AG08395 (cell line): ENCODE measurements around the gene JAGN1.
"Not testable (repeated sequence)": the region's sequence is repeated elsewhere in the genome, so short reads cannot be mapped to it uniquely, and the experiment has no call there.

Source experiments
- DNase-seq: peaks from one replicate; pipeline ENCODE4 v3.0.0; 2012; ENCODE audit warnings: mixed read lengths, low spot score

Gene JAGN1

GRCh38 chr3:9867106-9867505 lies 23.3 kb upstream of the JAGN1 start:
- DNase-seq: no peak

GRCh38 chr3:9869955-9870354 lies 20.5 kb upstream of the JAGN1 start:
- no peak for DNase-seq

GRCh38 chr3:9870978-9871377 lies 19.4 kb upstream of the JAGN1 start:
- DNase-seq: peak; percentile 24

GRCh38 chr3:9872067-9872466 lies 18.3 kb upstream of the JAGN1 start:
- DNase-seq: not testable (repeated sequence)

- DNase-seq: no peak
These were observed 15.0 kb upstream of the JAGN1 start for GRCh38 chr3:9875448-9875847.

GRCh38 chr3:9876255-9876654 lies 14.2 kb upstream of the JAGN1 start:
- DNase-seq: not testable (repeated sequence)

GRCh38 chr3:9876991-9877390 lies 13.4 kb upstream of the JAGN1 start:
- DNase-seq: no peak

GRCh38 chr3:9878700-9879099 lies 11.7 kb upstream of the JAGN1 start:
- no peak for DNase-seq

GRCh38 chr3:9879830-9880549 lies 10.4 kb upstream of the JAGN1 start, which contains the start of gene CIDEC:
Gene CIDEC (minus strand): TSS chr3:9880253. CDS start chr3:9878486, 1,767 bp downstream.
- no peak for DNase-seq

- DNase-seq: no peak
These were observed 9.0 kb upstream of the JAGN1 start for GRCh38 chr3:9881441-9881840.

GRCh38 chr3:9883706-9884554 lies 6.5 kb upstream of the JAGN1 start:
- DNase-seq: peak; percentile 44

- DNase-seq: peak; percentile 85
These were observed 5.8 kb upstream of the JAGN1 start for GRCh38 chr3:9884555-9885165.

- no peak for DNase-seq
These were observed 4.1 kb upstream of the JAGN1 start for GRCh38 chr3:9886328-9886727.

- no peak for DNase-seq
These were observed 2.9 kb upstream of the JAGN1 start for GRCh38 chr3:9887480-9887879.

GRCh38 chr3:9888540-9888939 lies 1.9 kb upstream of the JAGN1 start:
- DNase-seq: no peak

- DNase-seq: no peak
These were observed 1.0 kb upstream of the JAGN1 start for GRCh38 chr3:9889405-9889804.

GRCh38 chr3:9891072-9891622 lies 737 bp downstream of the JAGN1 start:
- DNase-seq: no peak

GRCh38 chr3:9893739-9894138 lies 3.3 kb downstream of the JAGN1 start:
- no peak for DNase-seq

GRCh38 chr3:9895715-9896114 lies 5.3 kb downstream of the JAGN1 start:
- not testable (repeated sequence) for DNase-seq

GRCh38 chr3:9896755-9897407 lies 6.5 kb downstream of the JAGN1 start:
- not testable (repeated sequence) for DNase-seq

- DNase-seq: no peak
These were observed 7.3 kb downstream of the JAGN1 start for GRCh38 chr3:9897408-9898372.
